KMS-11 (cell line): ENCODE measurements around the gene SPINDOC.

Experiments
- H2AFZ ChIP-seq: fragments of 200-600 bp; sonication (generic); 2 replicates; pipeline ENCODE4 v1.6.1; 2016; ENCODE audit warnings: antibody characterized with exemption, mixed run types, low read depth
- H3K27ac ChIP-seq: fragments of 200-600 bp; sonication (generic); 2 replicates; pipeline ENCODE4 v1.6.1; 2016; ENCODE audit warnings: mild to moderate bottlenecking, mixed run types
- H3K27me3 ChIP-seq: fragments of 200-600 bp; sonication (generic); 2 replicates; pipeline ENCODE4 v1.6.1; 2017; ENCODE audit warnings: mild to moderate bottlenecking, low read depth, mixed run types, moderate library complexity; ENCODE audit not compliant: insufficient read depth
- H3K36me3 ChIP-seq: fragments of 200-600 bp; sonication (generic); 2 replicates; pipeline ENCODE4 v1.6.1; 2017; ENCODE audit warnings: mild to moderate bottlenecking, mixed run types; ENCODE audit not compliant: insufficient read depth
- H3K4me1 ChIP-seq: fragments of 200-600 bp; sonication (generic); 2 replicates; pipeline ENCODE4 v1.6.1; 2016; ENCODE audit warnings: mild to moderate bottlenecking, low read depth, mixed run types; ENCODE audit not compliant: poor library complexity, severe bottlenecking
- H3K4me2 ChIP-seq: fragments of 200-600 bp; sonication (generic); 2 replicates; pipeline ENCODE4 v1.7.0; 2016; ENCODE audit warnings: mild to moderate bottlenecking, mixed run types
- H3K4me3 ChIP-seq: fragments of 200-600 bp; sonication (generic); IDR thresholded peaks from 2 replicates; pipeline ENCODE4 v1.6.1; 2017; ENCODE audit warnings: low read depth, low read length, mixed read lengths; ENCODE audit not compliant: insufficient read depth
- H3K79me2 ChIP-seq: fragments of 200-600 bp; sonication (generic); 2 replicates; pipeline ENCODE4 v1.6.1; 2016; ENCODE audit warnings: low read depth, mixed run types; ENCODE audit not compliant: insufficient read depth
- H3K9ac ChIP-seq: fragments of 200-600 bp; sonication (generic); 2 replicates; pipeline ENCODE4 v1.6.1; 2016; ENCODE audit warnings: mild to moderate bottlenecking, mixed run types
- H4K20me1 ChIP-seq: fragments of 200-600 bp; sonication (generic); 2 replicates; pipeline ENCODE4 v1.6.1; 2016; ENCODE audit warnings: mild to moderate bottlenecking, mixed run types; ENCODE audit not compliant: insufficient read depth
- CTCF ChIP-seq: fragments of 200-600 bp; sonication (generic); conservative IDR thresholded peaks from 2 replicates; pipeline ENCODE4 v1.6.1; 2017; ENCODE audit warnings: low read depth, mild to moderate bottlenecking, antibody characterized with exemption, low read length, moderate library complexity, mixed read lengths

The SPINDOC gene

GRCh38 chr11:63833048-63833447, 19.8 kb downstream of the SPINDOC start:
- Histone ChIP-seq H3K4me3 (no peak overlapping the region), H3K9ac (no peak overlapping the region), H3K27ac (no peak overlapping the region), H3K4me2 (no peak overlapping the region), H3K4me1 (peaks cover 16% of the 10 kb centered on the region), H3K27me3 (no peaks in the 10 kb centered on the region), H2AFZ (no peak overlapping the region), H3K79me2 (no peaks in the 10 kb centered on the region), H4K20me1 (no peaks in the 10 kb centered on the region), H3K36me3 (no peaks in the 10 kb centered on the region)
- TF ChIP-seq CTCF: no peak

GRCh38 chr11:63834535-63835157, 21.4 kb downstream of the SPINDOC start:
- Histone ChIP-seq H3K79me2 (peaks cover 4% of the 10 kb centered on the region), H3K4me2 (no peak overlapping the region), H3K36me3 (no peaks in the 10 kb centered on the region), H2AFZ (no peak overlapping the region), H3K27ac (no peak overlapping the region), H3K4me3 (no peak overlapping the region), H3K9ac (no peak overlapping the region), H3K27me3 (no peaks in the 10 kb centered on the region), H4K20me1 (no peaks in the 10 kb centered on the region), H3K4me1 (peaks cover 19% of the 10 kb centered on the region)
- TF ChIP-seq CTCF: no peak

GRCh38 chr11:63835158-63835545, 21.9 kb downstream of the SPINDOC start:
- Histone ChIP-seq H3K4me2 (no peak overlapping the region), H3K36me3 (no peaks in the 10 kb centered on the region), H3K4me3 (no peak overlapping the region)

GRCh38 chr11:63837027-63837688, 23.9 kb downstream of the SPINDOC start:
- no peaks in the 10 kb centered on the region for H3K27me3 ChIP-seq
- no peak overlapping the region for H3K27ac ChIP-seq
- H3K9ac ChIP-seq: no peak overlapping the region
- H3K4me1 ChIP-seq: peaks cover 37% of the 10 kb centered on the region
- peak; percentile 84 for TF ChIP-seq CTCF
- H3K79me2 ChIP-seq: peaks cover 29% of the 10 kb centered on the region
- H2AFZ ChIP-seq: no peak overlapping the region; the same call in 1 of the 2 replicates
- peak overlapping the region; percentile 71; the same call in 1 of the 2 replicates for H3K4me2 ChIP-seq
- H3K36me3 ChIP-seq: no peaks in the 10 kb centered on the region
- H3K4me3 ChIP-seq: no peak overlapping the region
- peaks cover 9% of the 10 kb centered on the region; the same call in 1 of the 2 replicates for H4K20me1 ChIP-seq

More at GRCh38 chr11:63835158-63835545, 21.9 kb downstream of the SPINDOC start:
- Histone ChIP-seq H4K20me1 (no peaks in the 10 kb centered on the region), H3K27me3 (no peaks in the 10 kb centered on the region), H2AFZ (no peak overlapping the region), H3K27ac (no peak overlapping the region), H3K4me1 (peaks cover 19% of the 10 kb centered on the region), H3K79me2 (peaks cover 9% of the 10 kb centered on the region), H3K9ac (no peak overlapping the region)
- TF ChIP-seq CTCF: no peak
